ENCODE results near the gene SLC8A3. TPM values are rescaled to one million over a fixed set of nuclear protein-coding genes. Genes with fewer than 3 reads are reported as not detected.
A peak's percentile ranks its signal among the peaks of the same experiment; 100 is the strongest.
"Not testable (repeated sequence)": the region's sequence is repeated elsewhere in the genome, so short reads cannot be mapped to it uniquely, and the experiment has no call there.

Gene SLC8A3
- total and polyA plus RNA-seq, 4 donors: 0.08 to 3.7 (median 0.85) TPM

DNA sequence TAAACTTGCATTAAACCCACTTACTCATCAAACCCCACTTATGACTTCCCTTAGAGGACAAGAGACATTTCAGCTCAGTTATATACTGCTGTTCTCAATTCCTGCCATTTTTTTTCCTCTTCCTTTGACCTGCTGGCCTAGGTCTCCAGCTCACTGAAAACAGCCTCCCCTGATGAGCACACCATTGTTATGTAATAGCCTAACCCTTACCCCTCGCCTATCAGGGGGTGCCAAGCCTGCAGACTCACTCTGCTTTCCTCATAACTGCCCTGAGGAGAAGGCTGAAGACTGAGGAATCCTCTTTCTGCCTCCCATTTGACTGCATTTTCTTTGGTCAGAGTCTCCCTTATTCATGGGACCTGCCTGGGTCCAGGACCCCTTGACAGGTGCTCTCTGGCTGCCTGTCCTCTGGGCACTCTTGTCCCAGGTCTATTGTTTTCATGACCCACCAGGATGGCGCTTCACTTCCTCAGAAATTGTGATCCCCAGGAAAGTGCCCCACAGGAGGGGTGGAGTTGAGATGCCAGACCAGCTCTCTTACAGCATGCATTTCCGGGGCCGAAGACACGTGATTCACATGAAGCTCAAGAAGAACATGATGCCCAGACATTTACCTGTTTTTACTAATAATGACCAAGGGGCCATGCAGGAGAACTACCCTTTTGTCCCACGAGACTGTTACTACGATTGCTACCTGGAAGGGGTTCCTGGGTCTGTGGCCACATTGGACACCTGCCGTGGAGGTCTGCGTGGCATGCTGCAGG, 41.3 kb upstream of the SLC8A3 start:
- H3K27ac ChIP-seq (ENCODE audit: low read depth in 1 of 2, low read length in 1 of 2); H3K9ac ChIP-seq (ENCODE audit: insufficient read depth in 1 of 2, low read length in 2 of 2); H3K9me3 ChIP-seq (ENCODE audit: control insufficient read depth in 4 of 4, insufficient read depth in 3 of 4, low read length in 3 of 4); H3K27me3 ChIP-seq (ENCODE audit: control insufficient read depth in 3 of 3, insufficient read depth in 3 of 3, low read length in 2 of 3); ATAC-seq (ENCODE audit: insufficient read depth, low FRiP score); H3K4me3 ChIP-seq; H3K4me1 ChIP-seq (ENCODE audit: control insufficient read depth in 5 of 5, insufficient read depth in 5 of 5, low read length in 5 of 5); H3K36me3 ChIP-seq (ENCODE audit: control insufficient read depth in 4 of 4, insufficient read depth in 4 of 4, low read length in 4 of 4); DNase-seq: not testable (repeated sequence)
- 81 to 82% methylated on average over 9 of the region's 9 CpGs for WGBS, 2 donors

DNA sequence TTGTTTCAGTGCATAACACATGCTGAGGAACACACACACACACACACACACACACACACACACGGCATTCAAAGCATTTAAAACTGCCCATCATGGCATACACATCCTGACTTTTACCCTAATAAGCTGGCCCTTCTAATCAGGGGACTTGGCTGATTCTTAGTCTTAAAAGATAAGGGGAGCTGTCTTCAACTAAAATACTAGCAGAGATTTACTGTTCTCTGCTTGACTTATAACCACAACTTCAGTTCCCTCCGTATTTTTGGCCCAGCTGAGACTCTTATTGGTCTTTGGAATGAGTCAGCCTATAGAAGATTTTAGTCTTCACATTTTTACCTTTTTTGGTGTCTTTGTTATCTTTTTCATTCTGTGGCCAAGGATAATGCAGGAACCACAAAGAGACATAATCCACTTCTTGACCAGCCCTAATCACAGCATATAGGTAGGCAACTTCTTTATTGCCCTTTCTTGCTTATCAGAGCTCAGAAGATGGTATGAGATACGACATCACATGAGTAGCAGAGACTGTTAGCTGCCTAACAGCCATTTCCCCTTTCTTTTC, 25.1 kb upstream of the SLC8A3 start:
- no peak for ATAC-seq (ENCODE audit: insufficient read depth, low FRiP score)
- H3K27ac ChIP-seq (ENCODE audit: low read depth in 1 of 2, low read length in 1 of 2): no peak overlapping the region
- 33 to 41% methylated on average over 3 of the region's 3 CpGs for WGBS, 2 donors
- H3K9me3 ChIP-seq (ENCODE audit: control insufficient read depth in 4 of 4, insufficient read depth in 3 of 4, low read length in 3 of 4): no peaks in the 10 kb centered on the region
- TF ChIP-seq, protein P1, sequence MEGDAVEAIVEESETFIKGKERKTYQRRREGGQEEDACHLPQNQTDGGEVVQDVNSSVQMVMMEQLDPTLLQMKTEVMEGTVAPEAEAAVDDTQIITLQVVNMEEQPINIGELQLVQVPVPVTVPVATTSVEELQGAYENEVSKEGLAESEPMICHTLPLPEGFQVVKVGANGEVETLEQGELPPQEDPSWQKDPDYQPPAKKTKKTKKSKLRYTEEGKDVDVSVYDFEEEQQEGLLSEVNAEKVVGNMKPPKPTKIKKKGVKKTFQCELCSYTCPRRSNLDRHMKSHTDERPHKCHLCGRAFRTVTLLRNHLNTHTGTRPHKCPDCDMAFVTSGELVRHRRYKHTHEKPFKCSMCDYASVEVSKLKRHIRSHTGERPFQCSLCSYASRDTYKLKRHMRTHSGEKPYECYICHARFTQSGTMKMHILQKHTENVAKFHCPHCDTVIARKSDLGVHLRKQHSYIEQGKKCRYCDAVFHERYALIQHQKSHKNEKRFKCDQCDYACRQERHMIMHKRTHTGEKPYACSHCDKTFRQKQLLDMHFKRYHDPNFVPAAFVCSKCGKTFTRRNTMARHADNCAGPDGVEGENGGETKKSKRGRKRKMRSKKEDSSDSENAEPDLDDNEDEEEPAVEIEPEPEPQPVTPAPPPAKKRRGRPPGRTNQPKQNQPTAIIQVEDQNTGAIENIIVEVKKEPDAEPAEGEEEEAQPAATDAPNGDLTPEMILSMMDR (IDR thresholded peaks at IDR 0.05; ENCODE audit: control extremely low read depth, extremely low read depth): no peak
- no peak overlapping the region for H3K9ac ChIP-seq (ENCODE audit: insufficient read depth in 1 of 2, low read length in 2 of 2)
- no peak for DNase-seq
- no peaks in the 10 kb centered on the region for H3K36me3 ChIP-seq (ENCODE audit: control insufficient read depth in 4 of 4, insufficient read depth in 4 of 4, low read length in 4 of 4)
- no peaks in the 10 kb centered on the region for H3K27me3 ChIP-seq (ENCODE audit: control insufficient read depth in 3 of 3, insufficient read depth in 3 of 3, low read length in 2 of 3)
- no peaks in the 10 kb centered on the region for H3K4me1 ChIP-seq (ENCODE audit: control insufficient read depth in 5 of 5, insufficient read depth in 5 of 5, low read length in 5 of 5)
- no peak overlapping the region for H3K4me3 ChIP-seq

DNA sequence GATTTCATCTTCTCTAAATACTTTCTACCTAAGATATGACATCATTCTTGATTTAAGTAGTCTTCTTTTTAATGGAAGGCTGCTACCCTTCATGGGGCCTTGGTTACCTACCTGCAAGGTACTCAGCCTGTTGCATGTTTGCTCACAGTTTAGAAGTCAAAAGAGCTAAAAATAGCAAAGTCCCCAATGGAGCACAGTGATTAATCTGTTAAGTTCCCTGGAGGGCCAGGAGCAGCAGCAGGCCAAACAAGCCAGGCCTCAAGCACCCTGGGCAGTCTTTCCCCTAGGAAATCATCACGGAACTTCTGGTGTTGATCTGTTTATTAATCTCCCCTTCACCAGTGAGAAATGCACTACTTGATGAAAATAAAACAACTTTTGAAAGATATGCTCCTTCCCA, 24.0 kb upstream of the SLC8A3 start:
- Histone ChIP-seq H3K9ac (ENCODE audit: insufficient read depth in 1 of 2, low read length in 2 of 2) (no peak overlapping the region), H3K36me3 (ENCODE audit: control insufficient read depth in 4 of 4, insufficient read depth in 4 of 4, low read length in 4 of 4) (no peaks in the 10 kb centered on the region), H3K9me3 (ENCODE audit: control insufficient read depth in 4 of 4, insufficient read depth in 3 of 4, low read length in 3 of 4) (no peaks in the 10 kb centered on the region), H3K4me3 (no peak overlapping the region), H3K27ac (ENCODE audit: low read depth in 1 of 2, low read length in 1 of 2) (no peak overlapping the region), H3K4me1 (ENCODE audit: control insufficient read depth in 5 of 5, insufficient read depth in 5 of 5, low read length in 5 of 5) (no peaks in the 10 kb centered on the region), H3K27me3 (ENCODE audit: control insufficient read depth in 3 of 3, insufficient read depth in 3 of 3, low read length in 2 of 3) (no peaks in the 10 kb centered on the region)
- WGBS, 2 donors: 54 to 67% methylated on average over 1 of the region's 1 CpG
- ATAC-seq (ENCODE audit: insufficient read depth, low FRiP score) (no peak), DNase-seq (peak in 2 of 3 donors; percentile 6 to 13)
- TF ChIP-seq, protein P1 (IDR thresholded peaks at IDR 0.05; ENCODE audit: control extremely low read depth, extremely low read depth): no peak

DNA sequence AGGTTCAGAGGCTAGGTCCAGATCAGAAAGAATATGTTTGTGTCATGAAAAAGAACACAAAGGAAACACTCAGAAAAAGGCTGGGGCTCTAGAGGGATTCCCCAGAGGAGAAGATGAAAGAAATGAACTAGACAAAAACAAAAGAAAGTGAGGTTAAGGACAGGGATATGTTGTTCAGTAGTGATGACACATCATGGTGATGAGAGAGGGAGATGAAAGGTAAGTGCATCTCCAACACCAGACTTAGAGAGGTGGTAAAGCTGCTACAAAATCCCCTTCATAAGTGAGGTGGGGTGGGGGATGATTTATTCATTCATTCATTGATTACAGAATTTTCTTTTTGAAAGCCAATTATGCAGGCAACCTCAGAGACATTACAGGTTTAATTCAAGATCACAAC, 19.6 kb upstream of the SLC8A3 start:
- H3K36me3 ChIP-seq (ENCODE audit: control insufficient read depth in 4 of 4, insufficient read depth in 4 of 4, low read length in 4 of 4): no peaks in the 10 kb centered on the region
- ATAC-seq (ENCODE audit: insufficient read depth, low FRiP score): no peak
- H3K4me1 ChIP-seq (ENCODE audit: control insufficient read depth in 5 of 5, insufficient read depth in 5 of 5, low read length in 5 of 5): no peaks in the 10 kb centered on the region
- no peak overlapping the region for H3K4me3 ChIP-seq
- H3K27ac ChIP-seq (ENCODE audit: low read depth in 1 of 2, low read length in 1 of 2): no peak overlapping the region
- TF ChIP-seq, protein P1 (IDR thresholded peaks at IDR 0.05; ENCODE audit: control extremely low read depth, extremely low read depth): no peak
- no peaks in the 10 kb centered on the region for H3K27me3 ChIP-seq (ENCODE audit: control insufficient read depth in 3 of 3, insufficient read depth in 3 of 3, low read length in 2 of 3)
- H3K9ac ChIP-seq (ENCODE audit: insufficient read depth in 1 of 2, low read length in 2 of 2): no peak overlapping the region
- no peak for DNase-seq
- peaks cover 0 to 4% (median 0%) of the 10 kb centered on the region in 4 donors for H3K9me3 ChIP-seq (ENCODE audit: control insufficient read depth in 4 of 4, insufficient read depth in 3 of 4, low read length in 3 of 4)

Data from lung (tissue), 12 donors.